Activated CD4-positive, alpha-beta T cell treated with anti-CD3 and anti-CD28 coated beads, Interleukin-2, Interleukin-6, amounts not matched to agents 100 ng/mL and 50 ng/mL, durations not matched to agents 16 hours and 8 hours (primary cell): ENCODE measurements around the gene RUNX2.

Source experiments
- DNase-seq: peaks from one replicate; pipeline ENCODE4 v3.0.0-alpha.2; 2020

Gene RUNX2

DNA sequence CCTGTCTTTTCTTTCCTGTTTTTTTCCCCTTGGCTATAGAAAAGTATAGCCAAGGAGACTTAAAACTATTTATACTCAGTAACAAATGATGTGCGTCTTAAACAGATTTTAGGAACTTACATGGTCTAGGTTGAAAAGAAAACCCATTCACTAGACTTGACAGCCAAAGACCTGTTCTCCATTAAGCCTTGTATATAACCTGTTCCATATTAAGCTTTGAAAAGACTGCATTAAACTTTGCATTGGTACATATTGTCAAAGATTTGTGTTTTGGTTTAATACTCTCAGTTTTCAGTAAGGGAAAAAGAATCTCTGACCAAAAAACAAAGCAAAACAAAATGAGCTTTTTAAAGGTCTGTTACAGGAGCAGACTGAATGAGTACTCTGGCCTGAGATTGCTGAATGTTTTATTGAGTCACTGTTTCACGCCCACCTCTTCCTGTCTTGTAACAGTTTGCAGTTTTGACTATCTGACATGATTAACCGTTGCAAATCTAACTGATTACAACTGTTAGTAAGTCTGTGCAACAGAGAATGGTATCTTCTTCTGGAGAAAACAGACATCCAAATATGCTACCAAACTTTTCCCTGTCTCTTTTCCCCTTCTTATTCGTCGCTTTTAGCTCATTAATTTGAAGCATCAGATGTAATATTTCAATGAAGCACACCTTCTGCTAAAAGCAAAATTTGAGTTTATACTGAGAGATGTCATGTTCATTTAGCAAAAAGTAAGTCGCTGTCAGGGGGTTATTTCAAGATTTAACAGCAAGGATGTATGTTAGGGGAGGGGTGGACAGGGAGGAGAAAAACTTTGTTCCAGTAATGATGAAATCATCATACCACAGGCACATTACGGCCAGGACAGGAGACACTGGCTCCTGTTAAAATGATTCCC, 108.7 kb downstream of the RUNX2 start:
- peak; percentile 86 for DNase-seq

DNA sequence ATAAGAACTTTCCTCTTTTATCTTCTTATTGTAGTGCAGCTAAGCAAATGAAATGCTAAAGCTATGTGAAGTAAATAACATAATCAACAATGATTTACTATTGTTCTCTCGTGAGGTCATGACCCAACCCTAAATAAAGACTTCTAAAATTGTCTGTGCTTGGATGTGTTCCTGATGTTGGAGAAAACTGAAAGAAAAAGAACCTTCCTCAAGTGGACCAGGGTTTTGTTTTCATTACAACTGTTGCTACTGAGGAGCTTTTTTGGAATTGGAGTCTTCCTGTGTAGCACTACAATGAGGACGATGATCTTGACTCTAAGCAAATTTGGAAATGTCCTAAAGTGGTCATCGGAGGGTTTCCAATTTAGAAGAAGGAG, 109.3 kb downstream of the RUNX2 start:
- DNase-seq: no peak

DNA sequence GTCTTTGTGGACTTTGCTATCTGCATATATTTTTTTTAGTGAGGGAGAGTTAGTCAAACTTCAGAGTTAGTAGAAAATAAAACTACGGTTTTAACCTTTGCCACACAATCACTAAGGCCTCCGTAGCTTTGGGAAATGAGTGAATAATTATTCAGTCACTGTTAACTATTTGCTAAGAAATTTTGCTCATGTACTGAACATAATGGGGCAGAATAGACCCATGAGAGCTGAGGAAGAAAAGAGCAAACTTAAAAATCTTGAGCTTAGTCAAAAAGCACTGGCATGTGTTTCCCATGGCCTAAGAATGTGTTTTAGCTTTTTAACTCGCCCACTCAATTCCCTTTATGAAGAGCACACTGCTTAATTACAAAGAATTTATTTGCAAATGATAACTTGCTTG, 110.0 kb downstream of the RUNX2 start:
- DNase-seq: no peak

DNA sequence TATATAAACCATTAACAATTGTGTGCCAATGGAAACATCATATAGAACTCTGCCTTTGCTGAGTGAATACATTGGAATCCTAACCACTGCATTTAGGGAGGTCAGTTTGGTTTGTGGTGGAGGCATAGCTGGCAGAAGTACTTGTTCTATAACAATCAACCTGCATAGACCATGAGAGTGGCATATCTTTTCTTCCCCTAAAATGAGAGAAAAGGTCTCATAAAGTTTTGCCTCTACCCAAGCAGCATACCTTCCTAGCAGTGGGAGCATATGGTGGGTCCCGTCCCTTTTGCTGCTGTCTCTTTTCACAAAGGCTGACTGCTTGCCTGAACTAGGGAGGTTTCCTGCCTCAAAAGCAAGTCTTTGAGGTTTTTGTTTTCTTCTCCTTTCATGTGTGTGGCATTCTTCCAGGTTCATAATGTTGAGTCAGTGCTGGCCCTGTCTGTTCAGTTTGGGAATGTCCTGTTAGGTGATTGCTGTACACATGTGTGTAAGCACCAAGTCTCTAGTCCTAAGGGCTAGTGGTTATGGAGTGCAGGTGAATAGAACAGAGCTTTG, 110.8 kb downstream of the RUNX2 start:
- no peak for DNase-seq

DNA sequence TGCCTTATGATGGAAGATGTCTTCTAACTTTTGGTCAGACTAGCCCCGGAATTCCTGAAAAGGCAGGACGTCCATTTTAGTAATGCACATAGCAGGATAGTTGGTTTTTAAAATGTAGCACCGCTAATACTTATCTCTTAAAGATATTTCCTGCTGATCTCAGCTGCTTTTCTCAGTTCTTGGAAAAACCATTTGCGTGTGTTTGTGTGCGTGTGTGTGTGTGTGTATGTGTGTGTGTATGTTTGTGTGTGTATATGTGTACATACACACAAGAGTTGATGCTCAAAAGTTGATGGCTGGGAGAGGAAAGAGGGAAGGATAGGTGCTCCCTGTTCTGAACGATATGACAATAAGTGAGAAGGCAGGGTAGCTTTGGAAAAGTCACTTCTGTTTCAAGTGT, 111.3 kb downstream of the RUNX2 start:
- DNase-seq: no peak

DNA sequence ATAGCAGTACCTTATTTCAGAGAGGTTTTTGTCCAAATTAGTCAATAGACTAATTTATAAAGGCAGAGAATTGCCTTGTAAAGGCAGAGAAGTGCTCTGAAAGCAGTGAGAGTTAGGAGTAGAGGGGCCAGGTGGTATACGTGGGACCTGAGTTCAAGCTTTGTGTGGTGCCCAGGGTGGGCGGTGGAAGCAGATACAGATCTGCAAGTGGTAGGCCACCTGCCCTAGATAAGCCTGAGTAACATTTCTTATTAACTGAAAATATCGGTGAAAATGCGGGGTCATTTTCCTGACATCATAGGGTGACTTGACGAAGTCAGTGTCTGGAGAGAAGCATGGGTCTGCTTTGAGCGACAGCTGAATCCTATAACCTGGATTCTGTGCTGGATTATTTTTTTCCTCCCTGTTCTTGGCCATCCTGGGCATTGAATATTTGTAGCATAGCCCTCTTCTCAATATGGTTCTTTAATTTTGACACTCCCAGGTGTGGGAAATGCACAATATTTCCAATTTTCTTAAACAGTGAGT, 111.8 kb downstream of the RUNX2 start:
- DNase-seq: no peak

DNA sequence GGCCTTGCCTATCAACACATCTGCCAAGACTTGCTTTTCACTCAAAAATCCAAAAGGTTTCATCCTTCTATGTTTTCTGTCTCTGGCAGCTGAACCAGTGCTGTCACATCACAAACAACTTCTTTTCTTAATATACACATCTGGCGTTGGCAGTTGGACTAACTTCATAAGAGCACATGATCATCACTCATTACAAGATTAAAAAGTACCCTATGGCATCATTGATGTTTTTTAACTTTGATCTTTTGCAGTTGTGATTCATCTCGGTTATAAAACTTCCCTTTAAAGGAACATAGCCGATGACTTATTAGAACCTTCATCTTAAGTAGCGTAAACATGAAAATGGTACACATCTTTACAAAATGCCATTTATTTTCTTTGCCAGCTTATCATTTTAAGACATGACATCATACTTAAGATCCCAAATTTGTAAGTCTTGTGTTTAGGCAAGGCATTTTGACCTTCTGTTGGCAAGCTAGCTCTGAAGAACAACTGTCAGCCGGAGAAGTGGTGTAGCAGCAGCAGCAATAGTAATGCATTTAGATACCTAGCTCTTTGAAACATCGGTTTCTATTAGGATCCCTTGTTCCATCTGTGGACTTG, 113.8 kb downstream of the RUNX2 start:
- peak; percentile 67 for DNase-seq

DNA sequence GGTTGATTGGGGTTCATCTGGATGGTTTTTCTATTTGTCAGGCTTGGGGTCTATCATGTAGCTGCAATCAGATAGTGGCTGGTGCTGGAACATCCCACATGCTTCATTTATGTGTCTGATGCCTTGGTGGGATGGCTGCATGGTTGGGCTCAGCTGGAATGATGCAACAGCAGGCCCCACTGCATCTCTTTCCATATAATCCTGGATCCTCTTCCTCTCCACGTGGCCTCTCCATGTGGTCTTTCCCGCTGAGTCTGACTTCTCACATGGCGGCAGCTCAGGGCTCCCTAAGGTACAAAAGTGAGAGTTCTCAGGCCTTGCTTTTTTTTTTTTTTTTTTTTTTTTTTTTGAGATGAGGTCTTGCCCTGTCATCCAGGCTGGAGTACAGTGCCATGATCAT, 114.6 kb downstream of the RUNX2 start:
- no peak for DNase-seq

DNA sequence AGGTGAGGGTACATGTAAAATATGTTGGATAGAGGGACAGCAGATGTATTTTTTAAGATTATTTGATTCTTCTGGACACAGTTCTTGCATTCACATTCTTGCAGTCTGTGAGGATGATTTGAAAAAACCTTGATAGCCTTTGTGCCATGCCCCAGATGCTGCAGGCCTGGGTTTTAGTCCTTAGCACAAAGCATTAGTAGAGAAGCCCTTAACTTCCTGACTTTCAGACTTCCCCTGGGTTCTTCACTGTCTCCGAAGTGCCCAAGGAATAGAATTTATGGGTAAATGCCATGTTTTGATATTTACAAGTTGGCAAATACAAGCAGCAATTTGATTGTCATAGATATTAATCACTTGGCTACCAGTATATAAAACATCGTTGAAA, 117.2 kb downstream of the RUNX2 start:
- DNase-seq: no peak

DNA sequence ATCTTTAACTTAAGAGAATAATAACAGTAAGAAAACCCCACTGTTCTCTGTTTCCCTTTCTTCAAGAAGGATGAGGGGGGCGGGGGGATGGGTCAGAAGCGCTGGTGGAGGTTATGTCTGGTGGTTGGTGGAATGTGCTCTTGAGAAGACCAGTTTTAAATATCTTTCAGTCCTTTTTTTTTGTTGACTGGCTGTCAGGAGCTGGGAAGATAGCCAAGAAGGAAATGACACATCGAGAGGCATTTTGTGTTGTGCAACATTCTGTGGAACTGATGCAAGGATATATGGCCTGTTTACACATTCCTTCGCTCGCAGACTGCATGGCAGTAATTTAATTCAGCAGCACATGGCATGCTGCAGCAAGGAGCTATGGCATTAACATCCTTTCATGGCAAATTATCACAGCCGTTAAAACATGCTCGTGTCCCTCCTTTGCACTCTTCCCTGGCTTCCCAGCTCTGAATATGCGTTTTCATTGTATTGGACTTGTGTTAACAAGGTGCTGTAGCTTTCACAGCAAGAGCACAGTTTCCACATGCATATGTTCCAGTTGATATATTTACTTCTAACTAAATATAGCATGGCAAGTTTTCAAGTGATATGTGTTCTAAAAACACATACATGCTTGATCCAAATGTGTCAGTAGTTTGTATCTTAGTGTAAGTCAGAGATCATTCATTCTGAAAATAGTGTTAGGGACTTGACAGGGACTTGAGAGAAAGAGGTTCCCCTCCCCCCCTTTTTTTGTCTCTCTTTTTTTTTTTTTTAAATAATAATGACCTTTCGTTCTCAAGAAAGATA, 117.8 kb downstream of the RUNX2 start:
- DNase-seq: peak; percentile 74

DNA sequence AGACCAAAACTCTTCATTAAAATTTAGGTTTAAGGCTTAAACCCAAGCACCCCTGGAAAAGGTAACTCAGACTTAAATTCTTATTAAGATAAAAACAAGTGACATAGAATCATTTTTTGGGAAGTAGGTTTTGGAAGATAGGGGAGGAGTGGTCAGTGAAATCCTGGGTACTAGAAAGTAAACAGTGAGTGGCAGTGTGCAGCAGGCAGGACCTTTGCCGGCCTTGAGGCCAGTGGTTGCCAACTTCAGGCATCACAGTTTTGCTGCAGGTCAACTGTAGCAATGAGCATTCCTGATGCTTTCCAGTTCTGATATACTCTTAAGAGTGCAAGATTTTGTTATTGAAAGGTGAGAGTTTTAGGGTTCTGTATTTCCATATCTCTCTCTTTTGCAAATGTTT, 118.9 kb downstream of the RUNX2 start:
- DNase-seq: no peak

DNA sequence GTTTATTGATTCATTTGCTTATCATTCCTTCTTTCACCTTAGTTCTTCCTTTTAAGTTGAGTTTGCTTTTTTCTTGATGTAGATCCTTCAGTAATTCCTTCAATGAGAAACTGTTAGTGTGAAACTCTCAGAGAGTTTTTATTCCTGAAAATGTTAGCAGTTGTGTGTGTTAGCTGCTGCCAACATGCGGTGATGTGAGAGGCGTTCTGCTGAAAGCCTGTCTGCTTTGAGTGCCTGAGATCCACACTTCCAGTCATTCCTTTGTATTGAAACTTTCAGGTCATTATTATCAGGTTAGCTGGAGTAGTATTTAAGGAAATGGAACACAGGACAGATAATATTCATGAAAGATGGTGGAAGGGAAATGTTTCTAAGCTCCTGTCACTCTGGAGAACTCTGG, 119.6 kb downstream of the RUNX2 start:
- no peak for DNase-seq

DNA sequence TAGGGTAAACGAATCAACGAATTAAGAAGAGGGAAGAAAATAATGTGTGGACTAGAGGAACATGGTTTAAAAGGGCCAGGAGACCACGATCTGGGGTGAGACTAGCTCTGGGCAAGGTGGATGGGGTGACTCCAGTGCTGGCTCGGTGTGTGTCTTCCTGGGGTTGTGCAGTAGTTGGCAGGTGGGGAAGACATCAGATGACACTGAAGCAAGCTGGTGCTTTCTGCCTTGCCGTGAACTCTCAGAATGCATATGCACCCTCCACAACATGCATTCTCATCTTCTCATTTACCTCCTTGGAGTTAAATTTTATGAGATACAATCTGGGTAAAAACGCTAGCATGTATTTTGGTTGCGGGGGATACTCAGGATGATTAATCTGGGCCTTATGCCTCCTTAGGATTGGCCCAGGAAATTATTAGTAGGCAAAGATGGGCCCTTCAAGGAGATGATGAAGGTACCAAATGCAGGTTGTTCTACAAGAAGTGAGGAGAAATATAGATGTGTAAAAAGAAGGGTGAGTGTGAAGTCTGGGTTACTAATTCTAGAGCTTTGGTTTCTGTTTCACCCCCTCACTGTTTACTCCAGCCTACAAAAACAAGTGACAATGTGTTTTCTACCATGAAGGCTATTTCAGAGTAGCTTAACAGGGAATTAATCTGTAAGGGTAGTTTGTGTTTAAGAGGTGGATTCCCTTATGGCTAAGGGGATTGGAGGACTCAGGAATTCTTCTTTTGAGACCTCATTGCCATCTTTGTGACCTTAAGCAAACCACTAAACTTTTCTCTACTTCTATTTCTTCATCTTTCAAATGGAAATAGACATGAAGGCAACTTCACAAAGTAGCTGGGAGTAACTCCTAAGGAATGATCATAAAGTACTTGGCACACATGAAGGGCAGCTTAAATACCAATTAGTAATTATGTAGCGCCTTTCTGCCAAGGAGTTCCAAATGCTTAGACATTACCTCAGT, 120.6 kb downstream of the RUNX2 start:
- DNase-seq: peak; percentile 33

DNA sequence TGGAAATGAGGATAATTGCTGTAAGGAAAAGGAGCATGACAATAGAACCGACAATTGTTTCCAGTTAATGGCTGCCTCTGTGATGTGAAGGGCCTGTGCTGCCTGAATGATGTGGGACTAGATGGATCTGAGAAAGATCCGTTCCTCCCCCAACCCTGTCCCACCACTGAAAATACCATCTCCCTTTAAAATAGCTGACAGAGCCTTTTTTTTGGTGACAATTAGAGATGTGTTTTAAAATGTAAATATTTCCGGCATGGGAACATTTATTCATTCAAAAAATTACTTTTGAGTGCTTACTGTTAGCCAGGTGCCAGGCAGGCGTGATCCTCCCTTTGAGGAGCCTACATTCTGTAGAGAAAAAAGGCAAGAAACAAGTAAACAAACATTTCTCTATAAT, 122.0 kb downstream of the RUNX2 start:
- no peak for DNase-seq

DNA sequence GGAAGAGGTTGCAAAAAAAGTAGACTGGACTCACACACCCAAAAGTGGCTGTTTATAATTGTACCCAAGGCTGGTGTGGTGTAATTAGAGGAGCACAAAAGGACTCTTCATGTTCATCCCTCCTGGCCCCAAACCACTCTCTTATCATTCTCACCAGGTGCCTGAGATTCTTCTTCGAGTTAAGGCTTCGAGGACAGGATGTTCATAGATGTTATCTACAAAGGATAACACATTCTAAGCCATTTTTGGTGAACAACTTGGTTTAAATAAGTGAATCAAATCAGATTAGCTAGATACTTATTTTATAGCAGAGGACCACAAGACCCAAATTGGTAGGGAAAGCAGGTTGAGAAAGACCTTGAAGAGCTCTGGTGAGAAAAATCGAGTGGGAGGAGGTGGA, 122.7 kb downstream of the RUNX2 start:
- peak; percentile 31 for DNase-seq

DNA sequence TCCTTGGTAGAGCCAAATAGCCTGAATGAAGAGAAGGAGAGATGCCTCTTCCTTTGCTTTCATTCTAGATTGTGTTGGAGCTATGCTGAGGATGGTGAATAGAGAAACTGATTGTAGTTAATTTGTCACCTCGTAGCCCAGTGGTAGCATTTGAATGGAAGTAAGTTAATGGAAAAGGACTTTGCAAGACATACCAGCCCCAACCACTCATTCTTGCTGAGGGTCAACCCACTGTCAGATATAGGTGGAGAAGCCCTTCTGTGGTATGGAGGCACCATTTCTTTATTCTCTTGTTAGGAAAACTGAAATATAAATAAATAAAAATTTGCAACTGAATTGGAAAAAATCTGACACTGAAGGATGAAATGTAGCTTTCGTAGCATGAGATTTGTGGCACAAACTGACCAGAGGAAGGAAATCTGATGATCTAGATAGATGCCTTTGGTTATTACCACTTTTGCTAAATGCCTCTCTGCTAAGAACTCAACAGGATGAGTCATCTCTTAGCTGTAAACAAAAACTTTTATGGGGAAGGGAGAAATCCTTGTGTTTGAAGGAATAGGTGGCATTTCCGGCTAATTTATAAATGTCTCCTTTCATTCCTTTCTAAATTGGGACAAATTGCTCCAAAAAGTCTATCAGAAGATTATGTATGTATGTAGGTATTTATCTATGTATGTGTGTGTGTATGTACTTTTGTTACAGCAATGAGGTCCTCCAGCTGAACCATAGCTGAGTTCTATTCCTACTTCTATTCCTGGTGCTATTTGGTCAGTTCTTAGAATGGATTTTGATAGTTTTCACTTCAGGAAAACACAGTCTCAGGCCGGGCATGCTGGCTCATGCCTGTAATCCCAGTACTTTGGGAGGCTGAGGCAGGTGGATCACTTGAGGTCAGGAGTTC, 126.1 kb downstream of the RUNX2 start:
- no peak for DNase-seq

DNA sequence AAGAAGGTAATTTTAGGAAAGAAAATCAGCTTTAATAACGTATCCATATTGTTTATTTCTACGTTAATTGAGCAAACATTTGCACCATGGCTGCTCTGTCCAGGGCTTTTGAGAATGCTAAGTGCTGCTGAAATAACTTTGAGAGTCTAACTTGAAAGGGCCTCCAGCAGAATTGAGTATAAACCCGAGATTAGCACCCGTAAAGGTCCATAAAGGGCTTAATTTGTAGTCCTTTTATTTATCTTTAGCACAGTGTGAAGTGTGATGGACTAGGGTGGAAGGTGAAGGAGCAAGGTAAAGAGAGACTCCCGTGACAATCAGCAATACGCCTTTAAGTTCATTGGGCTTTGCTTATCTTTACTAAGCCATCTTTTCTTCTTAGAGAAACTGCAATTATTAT, 127.3 kb downstream of the RUNX2 start:
- DNase-seq: no peak

DNA sequence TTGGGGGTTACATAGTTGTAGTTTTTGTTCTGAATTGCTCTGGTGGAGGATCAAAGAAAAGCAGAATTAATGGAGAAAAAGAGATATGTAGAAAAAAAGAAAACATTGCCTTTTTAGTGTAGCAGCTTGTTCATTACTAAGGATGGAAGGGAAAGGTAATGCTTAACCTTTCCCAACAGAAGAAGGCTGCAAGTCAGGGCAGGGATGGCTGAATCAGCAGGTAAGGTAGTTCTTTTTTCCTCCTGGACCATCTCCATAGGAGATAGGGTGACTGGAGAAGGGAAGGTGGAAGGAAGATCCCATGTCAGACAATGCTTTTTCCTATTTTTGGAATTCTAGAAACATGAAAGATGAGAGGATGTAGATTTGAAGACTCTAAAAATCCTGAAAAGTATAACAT, 129.0 kb downstream of the RUNX2 start:
- no peak for DNase-seq

DNA sequence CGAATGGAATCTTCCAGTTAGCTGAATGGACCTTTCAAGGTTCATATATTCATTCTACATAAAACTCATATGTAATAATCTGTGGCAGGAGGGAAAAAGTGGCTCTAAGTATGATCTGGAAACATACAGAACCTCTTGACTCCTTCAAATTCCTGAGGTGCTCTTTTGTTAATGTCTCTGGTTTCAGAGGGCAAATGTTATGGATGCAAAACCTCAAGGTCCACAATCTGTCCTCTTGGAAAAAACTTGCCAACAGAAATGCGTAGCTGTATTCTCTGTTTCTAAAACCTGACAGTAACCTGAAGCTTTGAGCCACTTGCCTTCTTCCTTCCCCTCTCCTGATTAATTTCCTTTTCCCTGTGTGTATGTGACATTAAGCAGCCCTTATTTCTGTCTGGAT, 130.5 kb downstream of the RUNX2 start:
- DNase-seq: no peak

DNA sequence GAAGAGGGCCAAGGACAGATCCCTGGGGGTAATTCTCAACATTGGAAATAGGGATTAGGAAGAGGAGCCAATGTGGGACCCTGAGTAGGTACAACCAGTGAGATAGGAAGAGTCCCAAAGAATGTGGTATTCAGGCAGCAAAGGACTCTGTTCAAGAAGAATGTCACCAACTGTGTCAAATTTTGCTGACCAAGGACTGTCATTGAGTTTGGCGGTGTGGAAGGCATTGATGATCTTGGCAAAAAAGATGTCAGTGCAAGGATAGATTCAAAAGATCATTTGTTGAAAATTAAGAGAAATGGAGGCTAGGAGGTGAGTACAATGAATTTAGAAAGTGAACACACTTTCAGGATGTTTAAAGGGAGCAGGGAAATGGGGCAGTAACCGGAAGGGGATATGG, 132.0 kb downstream of the RUNX2 start:
- no peak for DNase-seq

DNA sequence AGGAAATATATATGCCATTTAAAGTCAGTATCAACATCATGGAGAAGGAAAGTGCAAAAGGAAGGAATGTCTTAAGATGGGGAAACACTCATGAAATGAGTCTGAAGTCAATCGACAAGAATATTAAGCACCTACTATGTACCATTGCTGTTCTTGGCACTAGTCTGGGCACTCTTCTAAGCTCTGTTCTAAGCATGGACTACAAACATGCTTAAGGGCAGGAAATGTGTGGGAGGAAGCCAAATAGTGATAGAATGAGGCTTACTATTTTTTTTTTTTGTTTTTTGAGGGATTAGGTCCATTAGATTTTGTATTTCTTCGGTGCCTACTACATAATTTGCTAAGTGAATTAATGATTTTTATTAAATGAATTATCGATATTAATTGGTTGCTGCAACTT, 133.4 kb downstream of the RUNX2 start:
- DNase-seq: no peak
